Peyer's patch (tissue), 4 donors: ENCODE results near the gene MRPS16. TPM values are rescaled to one million over a fixed set of nuclear protein-coding genes. Genes with fewer than 3 reads are reported as not detected.
"Not testable (repeated sequence)": the region's sequence is repeated elsewhere in the genome, so short reads cannot be mapped to it uniquely, and the experiment has no call there.

Experiments
- DNase-seq, 3 donors: peaks; one replicate each; pipeline ENCODE4 v3.0.0-alpha.2; 2017 to 2019
- H3K27ac ChIP-seq, 4 donors: fragments of 200-600 bp; sonication (generic); one replicate each; pipeline ENCODE4 v1.5.1; 2016 to 2019
- H3K27me3 ChIP-seq, 2 donors: fragments of 200-600 bp; sonication (generic); one replicate each; pipeline ENCODE4 v1.5.1; 2019
- H3K36me3 ChIP-seq, 3 donors: fragments of 200-600 bp; sonication (generic); one replicate each; pipeline ENCODE4 v1.5.1; 2016 to 2019
- H3K4me1 ChIP-seq, 4 donors: fragments of 200-600 bp; sonication (generic); one replicate each; pipeline ENCODE4 v1.5.1; 2016 to 2019
- H3K4me3 ChIP-seq, 4 donors: fragments of 200-600 bp; sonication (generic); 1 replicate in 3 of 4; 2 replicates in 1 of 4; pipeline ENCODE4 v1.5.1; 2016 to 2019; ENCODE audit warnings: mild to moderate bottlenecking in 1 of 4
- H3K9me3 ChIP-seq, 4 donors: fragments of 200-600 bp; sonication (generic); one replicate each; pipeline ENCODE4 v1.5.1; 2016 to 2019; ENCODE audit warnings: mild to moderate bottlenecking in 1 of 4
- CTCF ChIP-seq, 6 experiments: fragments of 450-650 bp in 4 of 6; fragments of 200-600 bp in 2 of 6; sonication (generic) in 1 of 6; IDR thresholded peaks; one replicate each; pipeline ENCODE4 v1.5.1; 2017 to 2019; ENCODE audit warnings: antibody characterized with exemption in 6 of 6, mild to moderate bottlenecking in 3 of 6, moderate library complexity in 1 of 6
- POLR2A ChIP-seq, 2 donors: fragments of 450-650 bp; IDR thresholded peaks; one replicate each; pipeline ENCODE4 v1.5.1; 2017; ENCODE audit warnings: antibody characterized with exemption in 2 of 2, mild to moderate bottlenecking in 2 of 2, moderate library complexity in 2 of 2
- total RNA-seq, 4 donors: library from RNA; depleted of rRNA; stranded (reverse); fragments of >200 nt; gene quantifications; one replicate each; pipeline ENCODE4 v1.1.0, GENCODE V29; 2016

MRPS16 gene
- total RNA-seq, 4 donors from 2014 or later, result 39.8 to 69.3 (median 40.1) TPM

- H3K4me3 ChIP-seq, result no peak overlapping the region
- H3K36me3 ChIP-seq, result no peaks in the 10 kb centered on the region
- DNase-seq, result no peak
- no peaks in the 10 kb centered on the region for H3K9me3 ChIP-seq
- H3K27ac ChIP-seq, result no peak overlapping the region
- H3K27me3 ChIP-seq, result no peaks in the 10 kb centered on the region
- H3K4me1 ChIP-seq, result no peaks in the 10 kb centered on the region
- TF ChIP-seq CTCF (IDR thresholded peaks at IDR 0.05) (no peak), POLR2A (IDR thresholded peaks at IDR 0.05) (no peak)
Measured at GRCh38 chr10:73264423-73264822, 12.0 kb upstream of the MRPS16 start.

GRCh38 chr10:73263693-73264347 is 11.4 kb upstream of the MRPS16 start:
- Histone ChIP-seq H3K27me3 (no peaks in the 10 kb centered on the region), H3K9me3 (no peaks in the 10 kb centered on the region), H3K36me3 (no peaks in the 10 kb centered on the region), H3K27ac (no peak overlapping the region), H3K4me1 (no peaks in the 10 kb centered on the region), H3K4me3 (no peak overlapping the region)
- TF ChIP-seq CTCF (IDR thresholded peaks at IDR 0.05) (peak in 5 of 6 experiments; percentile 38 to 46 (median 44)), POLR2A (IDR thresholded peaks at IDR 0.05) (no peak)
- DNase-seq, result no peak

- TF ChIP-seq POLR2A (IDR thresholded peaks at IDR 0.05) (no peak), CTCF (IDR thresholded peaks at IDR 0.05) (no peak)
- Histone ChIP-seq H3K9me3 (no peaks in the 10 kb centered on the region), H3K36me3 (no peaks in the 10 kb centered on the region), H3K27ac (no peak overlapping the region), H3K4me3 (no peak overlapping the region), H3K4me1 (no peaks in the 10 kb centered on the region), H3K27me3 (no peaks in the 10 kb centered on the region)
- no peak for DNase-seq
Measured at GRCh38 chr10:73262880-73263555, 10.6 kb upstream of the MRPS16 start.

GRCh38 chr10:73262105-73262730 is 9.8 kb upstream of the MRPS16 start:
- Histone ChIP-seq H3K27ac (no peak overlapping the region), H3K4me3 (no peak overlapping the region), H3K4me1 (no peaks in the 10 kb centered on the region), H3K27me3 (no peaks in the 10 kb centered on the region), H3K36me3 (no peaks in the 10 kb centered on the region), H3K9me3 (no peaks in the 10 kb centered on the region)
- TF ChIP-seq POLR2A (IDR thresholded peaks at IDR 0.05) (no peak), CTCF (IDR thresholded peaks at IDR 0.05) (no peak)
- no peak for DNase-seq

- no peak for DNase-seq
- no peak overlapping the region for H3K4me3 ChIP-seq
- no peaks in the 10 kb centered on the region for H3K36me3 ChIP-seq
- no peaks in the 10 kb centered on the region for H3K9me3 ChIP-seq
- H3K4me1 ChIP-seq, result no peaks in the 10 kb centered on the region
- no peak overlapping the region for H3K27ac ChIP-seq
- H3K27me3 ChIP-seq, result no peaks in the 10 kb centered on the region
- TF ChIP-seq POLR2A (IDR thresholded peaks at IDR 0.05) (no peak), CTCF (IDR thresholded peaks at IDR 0.05) (no peak)
Measured at GRCh38 chr10:73261362-73261995, 9.0 kb upstream of the MRPS16 start.

- H3K36me3 ChIP-seq, H3K4me1 ChIP-seq, H3K27me3 ChIP-seq, DNase-seq, H3K4me3 ChIP-seq, H3K27ac ChIP-seq, H3K9me3 ChIP-seq: not testable (repeated sequence)
Measured at GRCh38 chr10:73258612-73259011, 6.2 kb upstream of the MRPS16 start.
